Aorta (tissue), 4 donors: ENCODE data around the gene SYTL5. TPM values are rescaled to one million over a fixed set of nuclear protein-coding genes. Genes with fewer than 3 reads are reported as not detected.

Experiments
- microRNA-seq, 2 donors: library from miRNA; unstranded; fragments of <30 nt; microRNA quantifications; one replicate each; pipeline ENCODE4 v1.2.0, GENCODE V29; 2020
- polyA plus RNA-seq, 2 donors: library from polyadenylated mRNA; stranded (reverse); fragments of 200-250 nt; gene quantifications; one replicate each; pipeline ENCODE4 v1.2.3, GENCODE V29; 2013
- total RNA-seq, 2 donors: library from RNA; stranded (reverse); fragmentation: NEBNext Ultra II Directional; extraction: Animal tissue kit (Norgen Biotek cat#: 25700); gene quantifications; one replicate each; pipeline ENCODE4 v1.2.1, GENCODE V29; 2021
- donor health status: healthy with polysubstance abuse.
- donor health status: Bipolar disorder and iron deficiency.
- donor health status: DM: no; HTN: no; CAD: no.
- donor health status: DM: yes; HTN: yes; CAD: no.

The SYTL5 gene
- total and polyA plus RNA-seq, 4 donors, result 0.18 to 1.8 TPM; not detected in 2

Small RNA genes lying within 50 kb of the gene (microRNA-seq; reads per million reads assigned to microRNA genes)
- gene MIR548AJ2, result 0 reads per million in 2 donors

Other genes starting within 250 kb of the SYTL5 start
- gene CYBB, start 226.5 kb upstream of the SYTL5 start, total RNA-seq, result 10 to 100 TPM; 43.2 to 60.4 TPM
- gene CYBB, start 226.5 kb upstream of the SYTL5 start, polyA plus RNA-seq, result 10 to 100 TPM in 1 of 2 donors, 1 to 10 TPM in 1; 3.1 to 10.4 TPM
- 10 to 100 TPM; 43.2 to 65.3 TPM for gene DYNLT3, start 159.0 kb upstream of the SYTL5 start, total RNA-seq
- gene DYNLT3, start 159.0 kb upstream of the SYTL5 start, polyA plus RNA-seq, result 10 to 100 TPM; 50.0 to 94.0 TPM
- gene SRPX, start 214.3 kb downstream of the SYTL5 start, total RNA-seq, result 100 to 1,000 TPM in 1 of 2 donors, 10 to 100 TPM in 1; 74.8 to 110 TPM
- 10 to 100 TPM; 14.1 to 39.8 TPM for gene SRPX, start 214.3 kb downstream of the SYTL5 start, polyA plus RNA-seq